Activated CD4-positive, alpha-beta T cell treated with anti-CD3 and anti-CD28 coated beads for 4 hours (primary cell): ENCODE data around the gene KRTAP4-7.
"Not testable (repeated sequence)": the region's sequence is repeated elsewhere in the genome, so short reads cannot be mapped to it uniquely, and the experiment has no call there.

Source experiments
- DNase-seq, 2 donors: peaks; one replicate each; pipeline ENCODE4 v3.0.0-alpha.2; 2020

The KRTAP4-7 gene

DNA sequence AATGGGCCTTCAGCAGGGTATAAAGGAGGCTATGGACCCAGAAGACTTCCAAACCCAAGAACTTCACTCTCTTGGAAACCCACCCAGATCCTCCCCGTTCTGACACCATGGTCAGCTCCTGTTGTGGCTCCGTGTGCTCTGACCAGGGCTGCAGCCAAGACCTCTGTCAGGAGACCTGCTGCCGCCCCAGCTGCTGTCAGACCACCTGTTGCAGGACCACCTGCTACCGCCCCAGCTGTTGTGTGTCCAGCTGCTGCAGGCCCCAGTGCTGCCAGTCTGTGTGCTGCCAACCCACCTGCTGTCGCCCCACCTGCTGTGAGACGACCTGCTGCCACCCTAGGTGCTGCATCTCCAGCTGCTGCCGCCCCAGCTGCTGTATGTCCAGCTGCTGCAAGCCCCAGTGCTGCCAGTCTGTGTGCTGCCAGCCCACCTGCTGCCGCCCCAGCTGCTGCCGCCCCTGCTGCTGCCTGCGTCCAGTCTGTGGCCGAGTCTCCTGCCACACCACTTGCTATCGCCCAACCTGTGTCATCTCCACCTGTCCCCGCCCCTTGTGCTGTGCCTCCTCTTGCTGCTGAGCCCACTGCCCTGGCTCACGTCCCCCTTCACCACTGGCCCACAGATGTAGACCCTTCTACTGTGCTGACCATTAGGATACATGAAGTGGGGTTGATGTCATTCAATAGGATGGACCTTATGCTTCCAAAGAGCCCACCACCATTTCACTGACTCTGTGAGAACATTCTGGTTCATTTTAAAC is at the start of gene KRTAP4-7:
TSS of gene KRTAP4-7 (plus strand) at position 51 of the 757 bp plus-strand sequence. CDS start at position 108, 57 bp downstream.
- not testable (repeated sequence) for DNase-seq

DNA sequence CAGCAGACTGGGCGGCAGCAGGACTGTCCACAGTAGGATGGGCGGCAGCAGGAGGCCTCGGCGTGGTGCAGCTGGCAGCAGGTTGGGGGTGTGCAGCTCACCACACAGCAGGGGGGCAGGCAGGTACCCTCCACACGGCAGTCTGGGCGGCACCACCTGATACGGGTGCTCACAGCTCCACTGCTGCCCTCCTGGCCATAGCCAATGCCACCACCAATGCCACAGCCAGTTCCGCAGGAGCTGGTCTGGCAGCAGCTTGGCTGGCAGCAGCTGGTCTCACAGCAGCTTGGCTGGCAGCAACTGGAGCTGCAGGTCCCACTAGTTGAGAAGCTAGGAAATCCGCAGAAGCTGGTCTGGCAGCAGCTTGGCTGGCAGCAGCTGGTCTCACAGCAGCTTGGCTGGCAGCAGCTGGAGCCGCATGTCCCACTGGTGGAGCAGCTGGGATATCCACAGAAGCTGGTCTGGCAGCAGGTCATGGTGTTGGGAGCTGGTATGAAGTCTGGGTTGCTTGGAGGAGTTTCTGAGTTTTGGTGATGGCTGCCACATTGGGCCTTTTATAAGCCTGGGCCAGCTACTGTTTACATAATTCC is 49.5 kb upstream of the KRTAP4-7 start, which contains the start of gene KRTAP1-3:
TSS of gene KRTAP1-3 (minus strand) at position 529 of the 590 bp plus-strand sequence. CDS start at position 476, 53 bp downstream.
- DNase-seq, result not testable (repeated sequence)

DNA sequence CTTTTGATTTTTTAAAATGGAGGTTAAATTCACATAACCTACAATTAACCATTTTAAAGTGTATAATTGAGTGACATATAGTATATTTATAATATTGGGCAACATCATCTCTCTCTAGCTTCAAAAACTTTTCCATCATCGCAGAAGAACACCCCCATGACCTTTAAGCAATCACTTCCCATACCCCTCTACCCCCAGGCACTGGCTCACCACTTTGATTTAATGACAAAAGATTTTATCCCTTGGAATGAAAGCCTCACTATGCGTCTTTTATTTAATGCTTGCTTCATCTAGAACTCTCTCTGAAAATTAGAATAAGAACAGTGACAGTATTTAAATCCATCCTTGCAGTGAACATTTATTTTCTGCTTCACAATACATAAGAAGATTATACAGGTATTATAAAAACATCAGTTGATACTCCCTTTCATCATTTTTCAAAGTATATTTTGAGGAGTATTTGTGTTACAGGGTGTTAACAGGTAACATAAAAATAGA is 46.0 kb upstream of the KRTAP4-7 start:
- DNase-seq, result no peak

DNA sequence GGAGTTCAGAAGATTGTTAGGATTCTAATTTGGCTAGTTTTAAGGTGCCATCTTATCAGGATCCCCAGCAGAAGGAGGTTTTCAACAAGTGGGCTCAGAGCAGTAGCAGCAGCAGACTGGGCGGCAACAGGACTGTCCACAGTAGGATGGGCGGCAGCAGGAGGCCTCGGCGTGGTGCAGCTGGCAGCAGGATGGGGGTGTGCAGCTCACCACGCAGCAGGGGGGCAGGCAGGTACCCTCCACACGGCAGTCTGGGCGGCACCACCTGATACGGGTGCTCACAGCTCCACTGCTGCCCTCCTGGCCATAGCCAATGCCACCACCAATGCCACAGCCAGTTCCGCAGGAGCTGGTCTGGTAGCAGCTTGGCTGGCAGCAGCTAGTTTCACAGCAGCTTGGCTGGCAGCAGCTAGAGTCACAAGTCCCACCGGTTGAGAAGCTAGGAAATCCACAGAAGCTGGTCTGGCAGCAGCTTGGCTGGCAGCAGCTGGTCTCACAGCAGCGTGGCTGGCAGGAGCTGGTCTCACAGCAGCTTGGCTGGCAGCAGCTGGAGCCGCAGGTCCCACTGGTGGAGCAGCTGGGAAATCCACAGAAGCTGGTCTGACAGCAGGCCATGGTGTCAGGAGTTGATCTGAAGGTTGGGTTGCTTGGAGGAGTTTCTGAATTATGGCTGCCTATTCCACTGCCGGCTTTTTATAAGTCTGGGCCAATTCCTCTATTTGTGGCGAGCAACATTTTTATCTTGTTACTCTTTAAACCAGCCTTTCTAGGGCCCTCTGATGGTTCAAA is 43.0 kb upstream of the KRTAP4-7 start, which contains the start of gene KRTAP1-1:
TSS of gene KRTAP1-1 (minus strand) at position 668 of the 789 bp plus-strand sequence. CDS start at position 615, 53 bp downstream.
- not testable (repeated sequence) for DNase-seq

DNA sequence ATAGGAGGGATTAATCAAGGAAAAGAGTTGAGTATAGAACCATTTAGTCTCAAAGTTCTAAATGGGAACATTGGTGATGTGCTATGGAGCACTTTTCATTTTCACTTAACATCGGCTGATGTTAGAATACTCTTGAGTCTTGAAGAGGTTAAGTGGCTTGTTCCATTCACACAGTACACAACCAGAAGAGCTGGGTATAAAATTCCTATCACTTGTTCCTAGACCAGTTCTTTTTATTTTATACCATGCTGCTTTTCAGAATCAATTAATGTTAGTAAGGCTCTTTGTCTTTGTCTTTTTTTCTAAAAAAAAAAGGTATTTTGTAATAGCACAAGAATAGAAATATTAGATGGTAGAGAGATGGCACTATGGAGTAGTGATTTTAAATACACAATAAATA is 41.0 kb upstream of the KRTAP4-7 start:
- no peak for DNase-seq

DNA sequence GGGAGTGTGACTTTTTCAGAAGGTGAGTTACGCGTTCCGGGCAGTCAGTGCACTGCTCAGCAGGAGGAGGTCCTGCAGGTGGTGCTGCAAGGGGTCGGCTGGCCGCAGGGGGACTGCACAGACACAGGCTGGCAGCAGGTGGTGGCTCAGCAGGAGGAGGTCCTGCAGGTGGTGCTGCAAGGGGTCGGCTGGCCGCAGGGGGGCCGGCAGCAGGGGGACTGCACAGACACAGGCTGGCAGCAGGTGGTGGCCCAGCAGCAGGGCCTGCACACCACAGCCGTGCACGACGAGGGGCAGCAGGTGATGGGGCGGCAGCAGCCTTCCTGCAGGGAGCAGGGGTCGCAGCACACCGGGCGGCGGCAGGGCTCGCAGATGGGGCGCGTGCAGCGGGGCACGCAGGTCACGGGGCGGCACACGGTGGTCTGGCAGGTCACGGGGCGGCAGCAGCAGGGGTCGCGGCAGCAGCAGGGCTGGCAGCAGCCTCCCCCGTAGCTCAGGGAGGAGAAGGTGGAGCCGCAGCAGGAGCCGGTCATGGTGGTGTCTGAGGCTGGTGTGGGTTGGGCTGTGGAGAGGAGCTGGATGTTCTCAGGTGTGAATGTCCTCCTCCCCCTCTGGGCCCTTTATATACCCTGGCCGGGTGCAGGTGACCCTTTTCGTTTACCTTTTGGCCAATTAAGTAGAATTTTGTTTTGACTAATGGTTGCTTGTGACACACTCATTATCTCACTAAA is 37.0 kb upstream of the KRTAP4-7 start, which contains the start of gene KRTAP2-1:
TSS of gene KRTAP2-1 (minus strand) at position 582 of the 731 bp plus-strand sequence. CDS start at position 533, 49 bp downstream.
- not testable (repeated sequence) for DNase-seq

DNA sequence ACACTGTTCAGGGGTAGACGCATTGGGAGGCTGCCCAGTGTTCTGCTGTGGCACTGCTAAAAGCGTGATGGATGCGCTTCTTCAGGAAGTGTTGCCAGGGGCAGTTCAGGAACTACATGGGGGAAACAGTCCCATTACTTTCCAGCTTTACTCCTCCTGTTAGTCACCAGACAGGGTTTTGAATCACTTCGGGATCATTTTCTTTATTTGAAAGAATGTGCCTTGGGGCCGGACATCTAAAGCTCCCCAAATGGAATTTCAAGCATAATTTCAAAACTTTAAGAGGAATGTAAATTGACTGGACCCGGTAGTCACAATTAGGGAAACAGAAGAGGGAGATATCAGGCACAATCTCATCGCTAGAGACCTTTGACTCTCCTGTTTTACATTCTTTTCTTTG is 35.5 kb upstream of the KRTAP4-7 start:
- no peak for DNase-seq

DNA sequence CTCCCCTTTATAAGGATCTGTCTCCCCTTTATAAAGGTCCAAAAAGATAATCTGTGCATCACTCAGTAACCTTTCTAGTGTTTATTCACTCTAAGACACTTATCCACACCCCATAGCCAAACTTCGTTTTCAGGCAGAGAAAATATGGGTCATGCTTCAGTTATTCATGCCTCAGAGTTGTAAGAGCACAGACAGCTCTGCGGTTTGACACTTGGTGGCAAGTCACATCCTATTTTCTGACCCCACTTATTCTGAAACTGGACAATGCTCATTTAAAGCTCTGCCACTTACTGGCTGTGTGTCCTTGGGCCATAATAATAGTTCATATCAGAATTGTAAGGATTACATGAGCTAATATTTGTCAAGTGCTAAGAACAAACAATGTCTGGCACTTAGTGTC is 34.8 kb upstream of the KRTAP4-7 start:
- no peak for DNase-seq

DNA sequence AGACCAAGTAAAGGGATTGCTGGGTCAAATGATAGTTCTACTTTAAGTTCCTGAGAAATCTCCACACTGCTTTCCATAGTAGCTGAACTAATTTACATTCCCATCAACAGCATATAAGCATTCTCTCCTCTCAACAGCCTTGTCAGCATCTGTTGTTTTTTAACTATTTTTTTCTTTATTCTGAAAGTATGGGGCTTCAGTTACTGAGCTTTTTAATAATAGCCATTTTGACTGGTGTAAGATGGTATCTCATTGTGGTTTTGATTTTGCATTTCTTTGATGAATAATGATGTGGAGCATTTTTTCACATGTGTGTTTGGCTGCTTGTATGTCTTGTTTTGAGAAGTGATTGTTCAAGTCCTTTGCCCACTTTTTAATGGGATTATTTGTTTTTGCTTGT is 31.4 kb upstream of the KRTAP4-7 start:
- no peak for DNase-seq

DNA sequence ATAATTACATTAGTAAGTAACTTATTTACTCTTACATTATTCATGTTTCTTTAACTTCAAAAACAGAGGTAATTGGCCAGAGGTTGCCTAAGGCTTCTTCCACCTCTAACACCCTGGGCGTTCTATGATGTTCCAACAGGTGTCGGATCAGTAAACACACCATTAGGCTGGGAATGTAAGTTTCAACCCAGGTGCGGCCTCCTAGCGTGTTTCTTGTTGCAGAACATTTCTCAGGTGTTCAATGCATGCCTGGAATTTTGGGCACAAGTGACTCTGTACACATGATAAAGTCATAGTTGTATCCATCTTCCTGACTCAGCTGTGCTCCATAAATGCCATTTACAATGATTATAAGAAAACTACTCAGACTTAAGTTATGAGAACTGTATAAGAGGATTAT is 29.9 kb upstream of the KRTAP4-7 start:
- DNase-seq, result no peak

DNA sequence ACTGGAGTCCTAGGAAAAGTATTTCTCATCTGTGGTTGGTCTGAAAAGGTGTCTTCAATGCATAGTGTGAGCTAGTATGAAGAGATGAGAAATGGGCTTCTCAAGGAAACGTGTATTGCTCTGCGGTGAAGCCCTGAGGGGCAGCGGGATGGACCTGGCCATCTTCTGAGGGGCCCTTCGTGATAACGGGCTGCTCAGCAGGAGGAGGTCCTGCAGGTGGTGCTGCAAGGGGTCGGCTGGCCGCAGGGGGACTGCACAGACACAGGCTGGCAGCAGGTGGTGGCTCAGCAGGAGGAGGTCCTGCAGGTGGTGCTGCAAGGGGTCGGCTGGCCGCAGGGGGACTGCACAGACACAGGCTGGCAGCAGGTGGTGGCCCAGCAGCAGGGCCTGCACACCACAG is 29.4 kb upstream of the KRTAP4-7 start:
- not testable (repeated sequence) for DNase-seq

DNA sequence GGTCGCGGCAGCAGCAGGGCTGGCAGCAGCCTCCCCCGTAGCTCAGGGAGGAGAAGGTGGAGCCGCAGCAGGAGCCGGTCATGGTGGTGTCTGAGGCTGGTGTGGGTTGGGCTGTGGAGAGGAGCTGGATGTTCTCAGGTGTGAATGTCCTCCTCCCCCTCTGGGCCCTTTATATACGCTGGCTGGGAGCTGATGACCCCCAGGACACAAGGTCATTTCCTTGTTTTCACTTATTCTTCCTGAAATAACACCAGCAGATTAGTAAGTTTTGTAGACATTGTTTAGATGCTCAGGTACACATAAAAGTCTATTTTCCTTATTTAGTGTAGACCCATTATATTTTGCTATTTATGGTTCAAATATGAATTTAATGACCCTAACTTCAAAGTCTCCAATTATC is 28.8 kb upstream of the KRTAP4-7 start, which contains the start of gene KRTAP2-2:
TSS of gene KRTAP2-2 (minus strand) at position 101 of the 400 bp plus-strand sequence. CDS start at position 82, 19 bp downstream.
- not testable (repeated sequence) for DNase-seq

DNA sequence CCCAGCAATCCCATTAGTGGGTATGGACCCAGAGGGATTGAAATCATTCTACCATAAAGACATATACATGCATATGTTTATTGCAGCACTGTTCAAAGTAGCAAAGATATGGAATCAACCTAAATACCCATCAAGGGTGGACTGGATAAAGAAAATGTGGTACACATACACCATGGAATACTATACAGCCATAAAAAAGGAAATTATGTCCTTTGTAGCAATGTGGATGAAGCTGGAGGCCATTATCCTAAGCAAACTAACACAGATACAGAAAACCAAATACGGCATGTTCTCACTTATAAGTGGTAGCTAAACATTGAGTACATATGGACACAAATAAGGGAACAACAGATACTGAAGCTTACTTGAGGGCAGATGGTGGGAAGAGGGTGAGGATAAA is 26.4 kb upstream of the KRTAP4-7 start:
- DNase-seq, result no peak

DNA sequence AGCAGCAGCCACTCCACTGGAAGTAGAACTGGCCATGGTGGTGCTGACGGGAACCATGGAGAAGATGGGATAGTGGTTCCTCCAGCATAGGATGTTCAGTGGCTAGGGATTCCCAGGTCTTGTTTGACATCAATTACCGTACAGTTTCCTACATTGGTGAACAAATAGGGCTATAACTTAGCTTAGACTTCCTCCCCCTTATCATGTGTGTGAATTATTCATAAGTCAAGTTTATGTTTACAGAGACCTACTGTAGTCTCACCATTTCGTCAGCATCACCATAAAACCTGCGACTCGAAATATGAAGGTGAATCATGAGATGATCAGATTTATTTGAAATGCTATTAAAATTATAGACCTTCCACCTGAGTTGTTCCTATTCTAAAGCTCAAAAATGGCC is 25.2 kb upstream of the KRTAP4-7 start:
- DNase-seq, result no peak

DNA sequence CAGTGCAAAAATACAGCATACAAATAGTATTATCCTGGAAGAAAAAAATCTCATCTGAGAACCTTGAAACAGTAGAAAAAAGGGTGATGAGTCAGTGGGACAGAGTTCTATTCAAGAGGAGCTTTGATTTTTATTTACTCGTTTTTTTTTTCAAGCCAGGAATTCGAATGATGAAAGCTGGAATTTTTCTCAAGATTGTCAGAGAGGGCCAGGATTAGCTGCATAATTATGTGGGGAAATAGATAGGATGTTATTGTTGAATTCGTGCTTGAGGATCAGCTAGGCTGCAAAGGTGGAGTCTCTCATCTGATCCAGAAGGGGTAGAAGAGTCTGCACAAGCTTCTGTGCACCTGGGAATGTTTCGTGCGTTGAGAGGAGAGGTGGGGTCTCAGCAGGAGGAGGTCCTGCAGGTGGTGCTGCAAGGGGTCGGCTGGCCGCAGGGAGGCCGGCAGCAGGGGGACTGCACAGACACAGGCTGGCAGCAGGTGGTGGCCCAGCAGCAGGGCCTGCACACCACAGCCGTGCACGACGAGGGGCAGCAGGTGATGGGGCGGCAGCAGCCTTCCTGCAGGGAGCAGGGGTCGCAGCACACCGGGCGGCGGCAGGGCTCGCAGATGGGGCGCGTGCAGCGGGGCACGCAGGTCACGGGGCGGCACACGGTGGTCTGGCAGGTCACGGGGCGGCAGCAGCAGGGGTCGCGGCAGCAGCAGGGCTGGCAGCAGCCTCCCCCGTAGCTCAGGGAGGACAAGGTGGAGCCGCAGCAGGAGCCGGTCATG is 24.5 kb upstream of the KRTAP4-7 start:
- DNase-seq, result not testable (repeated sequence)

DNA sequence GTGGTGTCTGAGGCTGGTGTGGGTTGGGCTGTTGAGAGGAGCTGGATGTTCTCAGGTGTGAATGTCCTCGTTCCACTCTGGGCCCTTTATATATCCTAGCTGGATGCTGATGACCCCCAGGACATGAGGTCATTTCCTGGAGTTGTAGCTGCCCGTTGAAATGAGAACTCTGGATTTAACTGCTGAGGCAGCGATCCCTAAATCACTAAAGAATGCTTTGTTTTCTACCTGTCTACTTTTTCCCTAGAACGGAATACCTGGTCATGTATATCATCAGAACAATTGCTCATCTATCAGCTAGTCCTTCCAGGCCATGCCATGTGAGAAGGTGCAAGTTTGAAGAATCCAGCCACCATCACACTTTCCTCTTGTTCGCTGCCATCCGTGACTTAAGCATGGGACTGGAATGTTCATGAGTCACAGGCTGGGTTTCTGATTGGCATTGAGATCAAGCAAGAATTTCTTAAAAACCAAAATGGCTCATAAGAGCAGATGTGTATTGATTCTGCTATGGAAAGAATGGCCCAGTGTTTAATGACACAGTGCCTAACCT is 23.8 kb upstream of the KRTAP4-7 start, which contains the start of gene KRTAP2-3:
TSS of gene KRTAP2-3 (minus strand) at position 63 of the 553 bp plus-strand sequence. CDS start 64 bp downstream, outside the sequence.
- no peak for DNase-seq

DNA sequence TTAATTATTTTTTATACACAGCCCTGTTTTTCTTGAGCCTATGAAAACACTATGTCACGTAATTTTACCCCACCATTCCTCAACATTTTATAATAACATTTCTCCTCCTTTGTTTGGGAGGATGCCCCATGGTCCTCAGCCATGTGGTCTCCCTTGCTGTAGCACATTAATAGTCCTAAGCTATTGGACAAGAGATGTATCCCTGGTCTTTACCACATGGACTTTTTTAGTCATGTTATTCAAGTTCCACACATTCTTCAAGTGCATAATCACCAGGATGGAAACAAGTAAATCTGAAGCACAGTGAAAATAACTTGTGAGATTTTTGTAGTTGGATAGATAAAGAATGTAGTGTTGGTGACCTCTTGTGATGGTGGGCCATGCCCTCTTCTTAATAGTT is 22.0 kb upstream of the KRTAP4-7 start:
- DNase-seq, result no peak

DNA sequence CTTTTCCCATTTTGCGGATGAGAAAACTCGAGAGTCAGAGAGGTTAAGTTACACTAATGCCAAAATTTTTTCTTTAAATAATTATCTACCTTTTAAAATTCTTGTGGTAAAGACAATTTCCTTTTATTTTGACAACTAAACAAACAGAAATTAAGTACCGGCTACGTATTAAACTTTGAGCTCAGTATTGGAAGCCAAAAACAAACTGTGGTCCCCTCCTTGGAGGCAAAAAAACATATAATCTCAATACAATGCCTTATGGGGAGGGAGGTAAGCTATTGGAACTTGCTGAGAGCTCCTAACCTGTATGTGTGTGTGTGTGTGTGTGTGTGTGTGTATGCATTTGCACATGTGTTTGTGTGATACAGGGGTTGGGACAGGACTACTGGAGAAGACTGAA is 20.5 kb upstream of the KRTAP4-7 start:
- no peak for DNase-seq

DNA sequence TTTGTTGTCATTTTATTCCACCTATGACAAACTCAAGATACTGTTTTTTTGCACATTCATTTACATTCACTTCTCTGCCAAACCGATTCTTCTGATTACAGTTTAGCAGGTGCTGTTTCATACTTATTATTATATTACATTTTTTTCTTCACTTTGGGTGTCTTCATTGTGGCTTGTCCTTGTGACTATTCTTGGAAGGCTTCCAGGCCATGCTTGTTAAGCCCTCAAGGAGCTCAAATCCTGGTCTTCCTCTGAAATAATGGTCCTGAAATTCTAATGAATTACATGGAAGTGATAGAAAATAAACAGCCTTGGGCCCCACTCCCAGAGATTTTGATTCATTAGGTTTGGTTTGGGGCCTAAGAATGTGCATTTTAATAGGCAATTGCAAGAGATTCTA is 19.6 kb upstream of the KRTAP4-7 start:
- no peak for DNase-seq

DNA sequence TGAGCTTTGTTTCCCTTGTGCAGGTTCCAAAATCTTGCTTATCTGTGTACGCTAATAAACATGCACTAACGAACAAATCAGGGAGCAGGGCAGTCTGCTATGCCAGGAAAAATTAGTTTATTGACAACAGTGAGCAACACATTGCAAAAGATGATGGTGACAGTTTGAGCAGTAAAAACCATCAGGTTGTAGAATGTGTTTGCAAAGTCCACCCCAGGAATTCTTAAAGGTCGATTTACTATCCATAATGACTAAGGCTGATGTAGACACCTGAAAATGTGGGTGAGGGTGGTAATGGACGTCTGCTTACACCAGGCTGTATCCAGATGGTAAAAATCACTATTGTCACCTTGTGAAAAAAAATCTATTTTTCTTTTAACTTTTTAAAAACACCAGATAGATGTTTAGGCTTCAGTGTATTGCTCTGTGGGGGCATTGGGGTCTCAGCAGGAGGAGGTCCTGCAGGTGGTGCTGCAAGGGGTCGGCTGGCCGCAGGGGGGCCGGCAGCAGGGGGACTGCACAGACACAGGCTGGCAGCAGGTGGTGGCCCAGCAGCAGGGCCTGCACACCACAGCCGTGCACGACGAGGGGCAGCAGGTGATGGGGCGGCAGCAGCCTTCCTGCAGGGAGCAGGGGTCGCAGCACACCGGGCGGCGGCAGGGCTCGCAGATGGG is 18.8 kb upstream of the KRTAP4-7 start:
- not testable (repeated sequence) for DNase-seq
